PC-9 (cell line): ENCODE results near the gene KLK6. TPM values are rescaled to one million over a fixed set of nuclear protein-coding genes. Genes with fewer than 3 reads are reported as not detected.

Experiments
- BruUV-seq: library from RNA; stranded (reverse); fragments of 400-500 nt; replicated peaks from 2 replicates; lab custom pipeline; 2021; lab: Mats Ljungman, UMichigan
- CTCF ChIA-PET: fragments of 300-600 bp; sonication (Branson Sonifier 250); formaldehyde crosslinking; loops from one replicate; lab custom pipeline; 2022; ENCODE audit warnings: antibody characterized with exemption; lab: Charles Lee
- POLR2A ChIA-PET: fragments of 300-600 bp; sonication (Branson Sonifier 250); formaldehyde crosslinking; loops from one replicate; lab custom pipeline; 2022; ENCODE audit warnings: antibody characterized with exemption; ENCODE audit not compliant: unreplicated experiment; lab: Charles Lee
- DNase-seq, 2 experiments: peaks; one replicate each; pipeline versions ENCODE4 v3.0.0 to v3.0.0-alpha.2; 2015 to 2022; ENCODE audit warnings: mixed read lengths in 1 of 2
- H2AFZ ChIP-seq: fragments of 200-600 bp; sonication (generic); 2 replicates; pipeline ENCODE4 v1.8.1; 2017; ENCODE audit warnings: antibody characterized with exemption
- H3F3A ChIP-seq: fragments of 200-600 bp; sonication (generic); 2 replicates; pipeline ENCODE4 v1.8.1; 2017; ENCODE audit warnings: antibody characterized with exemption, mild to moderate bottlenecking, low read depth; ENCODE audit not compliant: insufficient read depth
- H3K27ac ChIP-seq: fragments of 200-600 bp; sonication (generic); 2 replicates; pipeline ENCODE4 v1.6.1; 2016; ENCODE audit warnings: mixed run types
- H3K27me3 ChIP-seq: fragments of 200-600 bp; sonication (generic); 2 replicates; pipeline ENCODE4 v1.6.1; 2016; ENCODE audit warnings: low read depth, mixed run types; ENCODE audit not compliant: insufficient read depth
- H3K36me3 ChIP-seq: fragments of 200-600 bp; sonication (generic); 2 replicates; pipeline ENCODE4 v1.6.1; 2016; ENCODE audit warnings: low read depth, mixed run types
- H3K4me1 ChIP-seq: fragments of 200-600 bp; sonication (generic); replicated peaks from 2 replicates; pipeline ENCODE4 v1.6.1; 2016; ENCODE audit warnings: mixed run types; ENCODE audit not compliant: insufficient read depth
- H3K4me2 ChIP-seq: fragments of 200-600 bp; sonication (generic); 2 replicates; pipeline ENCODE4 v1.6.1; 2017; ENCODE audit warnings: mixed run types
- H3K4me3 ChIP-seq: fragments of 200-600 bp; sonication (generic); 2 replicates; pipeline ENCODE4 v1.6.1; 2016; ENCODE audit warnings: mixed run types
- H3K79me2 ChIP-seq: fragments of 200-600 bp; sonication (generic); 2 replicates; pipeline ENCODE4 v1.6.1; 2017; ENCODE audit warnings: low read depth, mixed run types
- H3K9me2 ChIP-seq: fragments of 200-600 bp; sonication (generic); 2 replicates; pipeline ENCODE4 v1.8.1; 2017; ENCODE audit warnings: mild to moderate bottlenecking; ENCODE audit not compliant: insufficient read depth
- H3K9me3 ChIP-seq: fragments of 200-600 bp; sonication (generic); 2 replicates; pipeline ENCODE4 v1.8.1; 2016; ENCODE audit warnings: low read depth; ENCODE audit not compliant: insufficient read depth
- H4K20me1 ChIP-seq: fragments of 200-600 bp; sonication (generic); 2 replicates; pipeline ENCODE4 v1.8.1; 2017; ENCODE audit not compliant: insufficient read depth
- CTCF ChIP-seq: fragments of 200-600 bp; sonication (generic); conservative IDR thresholded peaks from 2 replicates; pipeline ENCODE4 v1.6.1; 2017; ENCODE audit warnings: mixed run types, antibody characterized with exemption, mild to moderate bottlenecking, moderate library complexity
- EZH2 ChIP-seq: fragments of 200-600 bp; sonication (generic); IDR thresholded peaks from 2 replicates; pipeline ENCODE4 v1.8.0; 2017; ENCODE audit warnings: antibody characterized with exemption, low read depth
- intact Hi-C: fragments of 100-400 bp; cut with micrococcal nuclease; formaldehyde crosslinking; loops from one replicate; pipeline ENCODE4 v1.10.0; 2022; ENCODE audit not compliant: unreplicated experiment
- total RNA-seq: library from RNA; stranded (reverse); gene quantifications from 2 replicates; pipeline ENCODE4 v1.2.3, GENCODE V29; 2021

KLK6 gene
- total RNA-seq, 1 experiment from 2014 or later: 490 TPM

DNA sequence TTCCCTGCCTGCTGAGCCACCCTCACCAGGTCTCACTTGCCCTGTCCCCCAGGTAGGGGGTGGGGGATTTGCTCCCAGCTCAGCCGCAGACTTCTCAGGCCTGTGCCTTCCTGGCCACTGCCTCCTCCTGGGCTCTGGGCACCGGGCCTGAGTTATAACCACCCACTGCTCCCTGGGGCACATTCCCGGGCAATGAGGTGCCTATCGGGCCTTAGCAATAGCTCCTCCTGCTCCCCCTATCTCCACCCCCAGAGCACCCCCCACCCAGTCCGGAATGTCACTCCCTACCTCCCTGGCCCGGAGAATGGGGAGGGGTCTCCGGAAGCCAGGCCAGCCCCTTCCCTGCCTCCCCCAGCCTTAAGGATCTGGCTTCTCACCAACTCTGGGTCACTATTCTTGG, 16.5 kb downstream of the KLK6 start, which contains the start of gene KLK5:
Gene KLK5 (minus strand): TSS at position 129 of the 400 bp plus-strand sequence. CDS start 381 bp downstream, outside the sequence.
- H3K79me2 ChIP-seq: peaks cover 25% of the 10 kb centered on the region
- DNase-seq: peak; percentile 86 to 87
- intact Hi-C loops: loop anchor here (1.0 to 2.0 kb wide), 3 partner anchors 15 to 64 kb away; no protein-coding TSS in a partner anchor
- H3K36me3 ChIP-seq: peaks cover 1% of the 10 kb centered on the region; the same call in 1 of the 2 replicates
- no peak for TF ChIP-seq CTCF
- H3K4me3 ChIP-seq: peak within 1 kb of the TSS; percentile 68
- no TSS peak for BruUV-seq
- CTCF ChIA-PET: interaction anchor here (1.0 kb wide), 1 partner anchor 64 kb away, joined by 3 read pairs; no protein-coding TSS in a partner anchor
- peak within 1 kb of the TSS; percentile 55 for H3K27ac ChIP-seq
- peaks cover 13% of the 10 kb centered on the region for H3K4me1 ChIP-seq
- H4K20me1 ChIP-seq: no peaks in the 10 kb centered on the region
- no peaks in the 10 kb centered on the region for H3K9me2 ChIP-seq
- POLR2A ChIA-PET: interaction anchor here (0.6 to 1.0 kb wide), 6 partner anchors 16 to 66 kb away, joined by 3 to 13 read pairs (median 6); no protein-coding TSS in a partner anchor
- no peaks in the 10 kb centered on the region for H3K27me3 ChIP-seq
- no peaks in the 10 kb centered on the region for H3K9me3 ChIP-seq
- peak within 1 kb of the TSS; percentile 70 for H2AFZ ChIP-seq
- peaks cover 44% of the 10 kb centered on the region for H3F3A ChIP-seq
- H3K4me2 ChIP-seq: peak within 1 kb of the TSS; percentile 85

- Histone ChIP-seq H3K4me3 (no peak overlapping the region), H3K27me3 (no peaks in the 10 kb centered on the region), H3K79me2 (peaks cover 25% of the 10 kb centered on the region), H3K4me2 (no peak overlapping the region), H3K4me1 (peaks cover 13% of the 10 kb centered on the region), H3K9me3 (no peaks in the 10 kb centered on the region), H3K9me2 (no peaks in the 10 kb centered on the region), H2AFZ (no peak overlapping the region), H4K20me1 (peaks cover 4% of the 10 kb centered on the region; the same call in 1 of the 2 replicates), H3F3A (peaks cover 39% of the 10 kb centered on the region), H3K27ac (no peak overlapping the region), H3K36me3 (peaks cover 14% of the 10 kb centered on the region)
- intact Hi-C loops: no loop called here
- no TSS peak for BruUV-seq
- ChIA-PET CTCF (interaction anchor here (0.5 kb wide), 2 partner anchors 71 to 603 kb away, joined by 3 to 6 read pairs; no protein-coding TSS in a partner anchor), POLR2A (no interaction called here)
- DNase-seq: no peak
- TF ChIP-seq CTCF (no peak), EZH2 (no peak)
Measured at GRCh38 chr19:50949861-50950260, 19.5 kb downstream of the KLK6 start.

- peaks cover 14% of the 10 kb centered on the region for H3K36me3 ChIP-seq
- peaks cover 4% of the 10 kb centered on the region for H4K20me1 ChIP-seq
- TF ChIP-seq CTCF (no peak), EZH2 (no peak)
- H3K4me1 ChIP-seq: peaks cover 12% of the 10 kb centered on the region; the same call in 1 of the 2 replicates
- H3K27ac ChIP-seq: no peak overlapping the region
- intact Hi-C loops: no loop called here
- H3F3A ChIP-seq: peaks cover 57% of the 10 kb centered on the region
- no peak overlapping the region for H3K4me2 ChIP-seq
- ChIA-PET CTCF (no interaction called here), POLR2A (interaction anchor here (0.6 to 1.4 kb wide), 2 partner anchors 13 to 74 kb away, joined by 4 to 8 read pairs; no protein-coding TSS in a partner anchor)
- no peaks in the 10 kb centered on the region for H3K27me3 ChIP-seq
- no TSS peak for BruUV-seq
- no peak overlapping the region for H3K4me3 ChIP-seq
- H3K79me2 ChIP-seq: peaks cover 19% of the 10 kb centered on the region
- no peaks in the 10 kb centered on the region for H3K9me2 ChIP-seq
- no peak overlapping the region for H2AFZ ChIP-seq
- no peaks in the 10 kb centered on the region for H3K9me3 ChIP-seq
- DNase-seq: no peak
Measured at GRCh38 chr19:50947123-50947522, 22.3 kb downstream of the KLK6 start.
